ENCODE results near the gene SLC49A4.
A peak's percentile ranks its signal among the peaks of the same experiment; 100 is the strongest.

Gene SLC49A4

DNA sequence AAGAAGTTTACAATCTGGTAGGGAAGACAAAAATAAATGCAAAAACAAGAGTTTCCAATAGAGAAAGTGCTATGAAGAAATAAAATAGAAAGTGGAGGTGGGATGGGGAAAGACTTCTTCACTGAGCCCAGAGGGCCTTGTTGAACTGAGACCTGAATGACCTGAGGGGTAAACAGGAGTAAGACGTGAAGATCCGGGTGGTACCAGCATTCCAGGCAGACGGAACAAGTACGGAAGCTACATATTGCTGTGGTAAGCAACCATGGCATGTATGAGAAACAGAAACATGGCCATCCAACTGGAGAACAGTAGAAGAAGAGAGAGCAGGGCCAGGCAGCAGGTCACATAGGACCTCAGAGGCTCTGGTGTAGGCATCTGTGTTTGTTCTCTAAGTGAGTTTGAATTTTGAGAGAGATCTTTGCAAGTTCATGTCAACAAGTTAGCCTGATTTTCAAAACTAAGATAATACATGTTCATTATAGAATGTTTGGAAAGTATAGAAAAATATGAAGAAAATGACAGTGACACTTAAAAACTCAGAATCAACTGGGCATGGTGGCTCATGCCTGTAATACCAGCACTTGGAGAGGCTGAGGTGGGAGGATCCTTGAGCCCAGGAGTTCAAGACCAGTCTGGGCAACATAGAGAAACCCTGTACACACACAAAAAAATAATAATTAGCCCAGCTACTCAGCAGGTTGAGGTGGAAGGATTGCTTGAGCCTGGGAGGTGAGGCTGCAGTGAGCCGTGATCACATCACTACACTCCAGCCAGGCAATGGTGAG is 64.3 kb downstream of the SLC49A4 start:
- DNase-seq (ENCODE audit: low spot score) = no peak

GRCh38 chr3:122862381-122862780 is 67.5 kb downstream of the SLC49A4 start:
- no peak for DNase-seq (ENCODE audit: low spot score)

DNA sequence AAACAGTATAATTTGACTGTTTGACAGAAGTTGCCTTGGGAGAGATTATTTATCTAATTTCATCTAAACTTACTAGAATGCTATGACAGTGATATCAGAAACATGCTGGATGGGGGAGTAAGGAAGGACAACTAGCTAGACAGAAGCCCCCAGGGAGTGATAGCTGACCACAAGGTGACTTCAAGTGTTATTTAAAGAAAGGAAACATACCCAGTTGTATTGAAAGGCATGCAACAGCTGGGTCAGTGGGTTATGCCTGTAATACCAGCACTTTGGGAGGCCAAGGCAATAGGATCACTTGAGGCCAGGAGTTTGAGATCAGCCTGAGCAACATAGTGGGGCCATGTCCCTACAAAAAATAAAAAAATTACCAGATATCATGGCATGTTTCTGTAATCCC is 69.6 kb downstream of the SLC49A4 start:
- DNase-seq (ENCODE audit: low spot score) = no peak

- DNase-seq (ENCODE audit: low spot score) = no peak
Measured at GRCh38 chr3:122868322-122868721, 73.5 kb downstream of the SLC49A4 start.

DNA sequence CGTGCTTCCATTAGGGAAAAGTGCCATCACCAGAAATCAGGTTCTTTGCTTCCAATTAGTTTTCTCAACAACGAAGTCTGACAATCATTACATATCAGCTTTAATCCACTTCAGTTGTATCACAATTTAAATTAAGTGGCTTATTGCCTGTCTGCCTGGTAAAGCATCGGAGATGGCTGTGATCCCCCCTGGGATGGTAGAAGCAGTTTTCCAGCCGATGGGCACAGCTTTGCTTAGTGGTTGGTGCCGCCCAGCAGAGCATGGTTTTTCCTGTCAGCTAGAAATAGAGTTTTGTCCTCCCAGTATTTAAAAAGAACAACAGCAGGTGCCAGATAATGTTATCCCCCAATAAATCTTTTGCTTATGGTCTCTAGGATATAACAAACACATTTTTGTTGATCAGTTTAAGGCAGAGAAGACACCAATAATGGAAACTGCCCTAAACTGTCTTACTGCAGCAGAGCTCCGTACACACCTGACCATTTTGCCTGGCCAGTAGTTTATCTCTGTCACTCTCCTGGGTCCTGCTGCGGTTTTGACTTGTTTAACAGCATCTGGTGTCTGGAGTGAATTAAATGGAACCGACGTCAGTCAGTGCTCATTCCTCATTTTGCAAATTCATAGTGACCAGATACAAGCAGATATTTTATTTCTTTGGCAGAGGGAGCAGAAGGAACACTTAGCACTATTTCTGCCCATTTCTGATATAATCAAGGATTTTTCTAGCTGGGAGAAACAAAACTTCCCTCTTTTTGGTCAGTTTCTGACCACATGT is 79.1 kb downstream of the SLC49A4 start:
- no peak for DNase-seq (ENCODE audit: low spot score)

- DNase-seq (ENCODE audit: low spot score) = no peak
Measured at GRCh38 chr3:122875547-122876127, 80.8 kb downstream of the SLC49A4 start.

GRCh38 chr3:122880173-122880572 is 85.3 kb downstream of the SLC49A4 start:
- DNase-seq (ENCODE audit: low spot score) = no peak

- DNase-seq (ENCODE audit: low spot score) = no peak
Measured at GRCh38 chr3:122880624-122881023, 85.8 kb downstream of the SLC49A4 start.

DNA sequence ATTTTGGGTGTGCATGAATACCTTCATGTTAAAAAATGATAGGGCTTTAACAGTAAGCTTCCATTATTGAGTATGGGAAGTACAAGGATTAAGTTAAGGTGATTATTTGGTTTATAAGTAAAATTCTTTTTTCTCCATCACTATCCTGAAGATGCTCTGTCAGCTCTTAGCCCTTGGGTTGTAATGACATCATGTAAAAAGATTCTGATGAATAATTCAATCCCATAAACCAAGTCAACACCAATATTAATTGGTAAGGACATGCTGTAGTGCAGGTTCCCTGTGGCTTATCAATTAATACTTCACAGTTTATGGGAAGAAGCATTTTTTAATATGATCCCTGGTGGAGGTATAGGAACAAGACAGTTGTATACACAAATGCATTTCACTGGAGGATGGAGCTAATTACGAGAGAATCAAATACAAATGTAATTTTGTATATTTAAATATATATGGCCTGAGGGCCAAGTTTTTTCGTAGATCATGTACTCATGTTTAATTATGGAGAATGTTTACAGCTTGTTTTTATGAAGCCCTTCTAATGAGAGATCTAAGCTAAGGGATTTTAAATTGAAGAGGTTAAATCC is 87.6 kb downstream of the SLC49A4 start:
- DNase-seq (ENCODE audit: low spot score) = no peak

DNA sequence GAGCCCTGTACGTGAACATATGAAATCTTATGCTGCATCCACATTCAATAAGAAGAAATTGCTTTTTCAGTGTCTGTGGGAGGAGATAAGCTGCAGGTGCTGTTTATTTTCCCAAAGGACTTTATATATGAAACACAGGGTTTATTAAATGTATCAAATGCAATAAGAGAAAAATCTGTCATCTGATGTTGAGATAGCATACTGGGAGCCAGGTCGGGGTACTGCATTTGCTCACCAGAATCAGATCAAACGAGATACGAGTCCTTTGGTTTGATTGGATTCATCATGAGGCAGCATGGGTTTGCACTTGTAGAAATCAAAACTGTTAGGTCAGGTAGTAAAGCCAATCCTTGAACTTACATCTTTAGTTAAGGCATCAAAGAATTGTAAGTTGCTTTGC is 91.4 kb downstream of the SLC49A4 start:
- DNase-seq (ENCODE audit: low spot score) = no peak

GRCh38 chr3:122886946-122887345 is 92.1 kb downstream of the SLC49A4 start:
- DNase-seq (ENCODE audit: low spot score) = peak; percentile 28

GRCh38 chr3:122890077-122890719 is 95.3 kb downstream of the SLC49A4 start:
- DNase-seq (ENCODE audit: low spot score) = peak; percentile 55

DNA sequence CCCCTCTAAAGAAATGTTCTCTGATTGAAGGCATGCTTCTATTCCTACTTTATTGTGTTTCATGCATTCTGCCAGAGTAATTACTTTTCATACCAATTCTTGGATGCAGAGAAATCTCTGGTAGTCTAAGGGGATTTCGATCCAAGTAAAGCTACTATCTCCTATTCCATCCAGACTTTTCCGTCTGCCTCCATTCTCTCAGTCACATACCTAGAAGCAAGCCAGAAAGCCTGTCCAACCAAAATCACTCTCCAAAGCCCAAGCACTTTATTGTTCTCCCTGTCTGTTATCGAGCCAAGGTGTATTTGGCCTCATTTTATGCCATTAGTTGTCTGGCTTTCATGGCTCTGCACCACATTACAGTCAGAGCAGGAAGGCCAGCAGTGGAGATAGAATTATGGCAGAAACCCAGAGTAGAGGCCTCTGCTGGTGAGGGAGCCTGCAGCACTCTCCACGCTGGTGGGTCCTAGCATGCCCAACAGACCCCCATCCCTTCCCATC is 95.9 kb downstream of the SLC49A4 start:
- DNase-seq (ENCODE audit: low spot score) = no peak

DNA sequence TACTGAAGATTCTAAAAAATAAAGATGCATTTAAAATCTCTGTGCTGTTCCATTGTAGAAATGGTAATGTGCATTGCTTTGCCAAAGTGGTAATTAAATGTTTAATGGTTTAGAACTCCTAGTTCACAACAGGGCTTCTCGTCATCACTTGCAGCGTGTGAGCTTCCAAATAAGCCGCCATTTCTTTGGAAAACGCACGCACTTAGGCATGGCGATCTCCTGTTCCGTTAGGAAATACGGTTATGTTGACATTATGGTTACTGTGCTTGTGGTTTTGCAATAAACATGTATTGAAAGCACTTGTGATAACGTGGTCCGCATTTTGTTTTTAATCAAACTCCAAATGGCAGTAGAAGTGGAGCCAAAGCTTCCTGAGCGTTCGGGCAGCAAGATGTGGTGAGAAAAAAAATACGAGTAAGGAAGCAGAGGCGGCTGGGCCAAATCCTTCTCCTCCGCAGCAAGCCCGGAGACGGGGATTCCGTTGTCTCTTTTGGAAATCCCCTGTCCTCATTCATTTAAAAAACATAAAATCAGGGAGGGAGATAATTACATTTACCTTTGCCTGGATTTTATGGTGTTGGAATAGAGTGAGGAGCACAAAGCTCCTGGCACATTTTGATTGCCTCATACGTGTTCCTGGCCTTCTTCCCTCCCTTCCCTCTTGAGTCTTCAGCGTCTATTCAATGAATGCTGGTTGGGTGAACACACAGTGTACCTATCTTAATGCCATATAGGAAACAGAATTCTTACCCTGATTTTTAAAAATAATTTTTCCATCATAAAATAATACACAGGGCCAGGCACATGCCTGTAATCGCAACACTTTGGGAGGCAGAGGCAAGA is 97.5 kb downstream of the SLC49A4 start:
- DNase-seq (ENCODE audit: low spot score) = no peak

DNA sequence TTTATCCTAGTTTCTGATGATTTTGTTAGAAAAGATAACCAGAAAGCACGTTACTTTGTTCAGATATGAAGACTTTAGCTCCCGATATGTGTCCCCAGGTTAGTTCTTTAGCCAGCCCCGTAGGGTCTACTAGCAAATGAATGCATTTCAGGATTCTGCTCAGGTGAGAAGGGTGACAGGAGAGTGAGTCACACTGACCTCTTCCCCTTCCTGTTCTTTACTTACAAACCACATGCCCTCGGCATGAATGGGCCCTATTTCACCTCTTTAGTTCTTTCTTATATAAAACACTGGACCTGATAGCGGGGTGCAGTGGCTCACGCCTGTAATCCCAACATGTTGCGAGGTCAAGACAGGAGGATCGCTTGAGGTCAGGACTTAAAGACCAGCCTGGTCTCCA is 98.4 kb downstream of the SLC49A4 start:
- DNase-seq (ENCODE audit: low spot score) = no peak

DNA sequence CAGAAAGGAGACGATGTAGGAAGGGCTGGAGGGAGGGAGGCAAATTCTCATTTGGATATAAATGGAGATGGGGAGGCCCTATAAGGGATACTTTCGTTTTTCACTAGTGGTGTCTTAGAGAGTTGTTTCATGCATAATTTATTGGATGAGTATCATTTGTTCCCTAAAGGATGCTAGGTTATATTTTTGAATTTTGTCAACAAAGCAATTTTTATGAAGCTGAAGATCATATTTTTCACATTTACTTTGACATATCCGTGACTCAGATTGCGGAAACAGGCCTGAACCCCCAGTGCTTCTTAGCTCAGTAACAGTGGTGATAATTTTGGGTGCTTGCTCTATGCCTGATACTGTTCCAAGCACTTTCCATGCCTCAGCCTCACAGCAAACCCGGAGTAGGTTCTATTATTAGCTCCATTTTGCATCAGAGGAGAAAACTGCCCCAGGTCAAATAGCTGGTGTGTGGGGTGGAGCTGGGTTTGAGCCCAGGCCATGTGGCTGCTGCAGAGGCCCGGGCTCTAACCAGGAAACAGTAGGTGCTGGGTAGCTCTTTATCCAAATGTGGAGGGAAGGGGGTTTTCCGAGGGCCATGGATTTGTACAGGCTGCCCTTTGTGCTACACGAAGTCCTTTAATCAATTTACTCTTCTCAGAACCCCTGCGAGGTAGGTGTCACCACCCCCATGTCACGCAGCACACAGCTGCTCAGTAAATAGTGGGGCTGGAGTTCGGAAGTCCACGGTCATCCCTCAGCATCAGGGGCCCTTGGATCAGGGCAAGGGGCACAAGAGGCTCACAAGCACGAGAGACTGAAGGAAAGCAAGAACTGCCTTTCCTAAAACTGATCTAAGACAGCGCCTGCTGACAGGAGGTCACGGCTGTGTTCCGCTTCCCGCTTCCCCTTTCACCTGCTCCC is 99.1 kb downstream of the SLC49A4 start:
- no peak for DNase-seq (ENCODE audit: low spot score)

DNA sequence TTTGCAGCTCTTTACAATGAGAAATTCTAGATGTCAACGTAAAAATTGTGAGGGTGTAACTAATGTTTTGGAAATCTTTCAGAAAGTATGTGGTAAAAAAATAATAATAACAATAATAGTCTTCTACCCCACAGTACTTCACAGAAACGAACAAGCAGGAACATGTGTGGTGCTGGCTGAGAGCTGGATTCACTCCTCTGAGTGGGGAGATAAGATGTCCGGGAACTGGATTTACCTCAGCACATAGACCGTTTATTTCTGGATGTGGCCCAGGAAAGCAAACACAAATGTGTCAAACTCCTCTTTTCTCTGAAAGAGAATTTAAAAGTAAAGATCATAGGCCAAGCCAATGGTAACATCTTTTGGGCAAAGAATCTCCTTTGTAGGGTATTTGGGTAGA is 103.4 kb downstream of the SLC49A4 start:
- no peak for DNase-seq (ENCODE audit: low spot score)

DNA sequence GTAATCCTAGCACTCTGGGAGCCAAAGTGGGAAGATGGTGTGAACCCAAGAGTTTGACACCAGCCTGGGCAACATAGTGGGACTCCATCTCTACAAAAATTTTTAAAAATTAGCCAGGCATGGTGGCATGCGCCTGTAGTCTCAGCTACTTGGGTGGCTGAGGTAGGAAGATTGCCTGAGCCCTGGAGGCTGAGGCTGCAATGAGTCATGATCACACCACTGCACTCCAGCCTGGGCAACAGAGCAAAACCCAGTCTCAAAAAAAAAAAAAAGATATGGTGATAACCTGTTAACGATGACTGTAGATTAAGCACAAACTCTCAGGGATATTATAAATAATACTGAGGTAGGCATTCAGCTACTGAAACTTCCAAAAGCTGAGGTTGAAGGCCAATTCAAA is 107.5 kb downstream of the SLC49A4 start:
- no peak for DNase-seq (ENCODE audit: low spot score)

- DNase-seq (ENCODE audit: low spot score) = no peak
Measured at GRCh38 chr3:122903171-122903570, 108.3 kb downstream of the SLC49A4 start.

DNA sequence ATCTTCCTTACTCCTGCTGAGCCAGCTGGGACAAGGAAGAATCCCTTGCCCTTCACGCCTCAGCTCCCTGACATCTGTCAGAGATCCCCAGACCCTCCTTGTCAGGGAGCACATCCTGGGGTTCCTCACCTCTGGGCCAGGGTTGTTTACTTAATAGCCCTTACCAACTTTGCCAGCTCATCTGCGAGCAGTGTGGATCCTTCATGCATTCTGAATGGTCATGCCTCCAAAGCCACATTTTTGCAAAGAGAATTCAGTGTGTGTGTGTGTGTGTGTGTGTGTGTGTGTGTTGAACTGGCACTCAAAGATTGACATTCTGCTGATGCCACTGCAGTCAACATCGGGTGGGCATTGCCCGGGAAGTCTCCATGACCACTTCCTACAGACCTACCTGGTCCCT is 112.6 kb downstream of the SLC49A4 start:
- DNase-seq (ENCODE audit: low spot score) = no peak
